HUDEP-2 (cell line): ENCODE measurements around the gene DCTN5.

Source experiments
- DNase-seq, 76 experiments: peaks; one replicate each; lab custom pipeline; 2025; ENCODE audit not compliant: unreplicated experiment in 76 of 76; lab: John Stamatoyannopoulos, UW

Gene DCTN5

GRCh38 chr16:23651943-23652468 lies 10.7 kb downstream of the DCTN5 start:
- no peak for DNase-seq

GRCh38 chr16:23663918-23664317 lies 22.7 kb downstream of the DCTN5 start:
- no peak for DNase-seq

- no peak for DNase-seq
Measured at GRCh38 chr16:23666571-23667354, 25.5 kb downstream of the DCTN5 start.

- peak in 2 of 76 experiments; percentile 10 to 11 for DNase-seq
Measured at GRCh38 chr16:23667355-23667659, 26.0 kb downstream of the DCTN5 start.

GRCh38 chr16:23668225-23668624 lies 27.0 kb downstream of the DCTN5 start:
- DNase-seq, result no peak

- no peak for DNase-seq
Measured at GRCh38 chr16:23668873-23669272, 27.6 kb downstream of the DCTN5 start.

- DNase-seq, result no peak
Measured at GRCh38 chr16:23670137-23670776, 29.0 kb downstream of the DCTN5 start.

- no peak for DNase-seq
Measured at GRCh38 chr16:23673971-23674614, 32.8 kb downstream of the DCTN5 start.

- DNase-seq, result no peak
Measured at GRCh38 chr16:23676924-23677480, 35.7 kb downstream of the DCTN5 start.

- DNase-seq, result peak in 75 of 76 experiments; percentile 20 to 87 (median 75)
Measured at GRCh38 chr16:23678430-23679273, 37.4 kb downstream of the DCTN5 start, which contains the start of gene PLK1. TSS of gene PLK1 (plus strand) at chr16:23678889. CDS start at chr16:23678933, 44 bp downstream.

- peak in 64 of 76 experiments; percentile 3 to 70 (median 48) for DNase-seq
Measured at GRCh38 chr16:23679274-23679985, 38.2 kb downstream of the DCTN5 start.

- no peak for DNase-seq
Measured at GRCh38 chr16:23679986-23680336, 38.7 kb downstream of the DCTN5 start.

GRCh38 chr16:23682181-23682580 lies 40.9 kb downstream of the DCTN5 start:
- DNase-seq, result no peak

GRCh38 chr16:23683487-23683886 lies 42.2 kb downstream of the DCTN5 start:
- no peak for DNase-seq

- no peak for DNase-seq
Measured at GRCh38 chr16:23687034-23687808, 46.0 kb downstream of the DCTN5 start.

GRCh38 chr16:23689442-23690187 lies 48.3 kb downstream of the DCTN5 start:
- DNase-seq, result no peak

GRCh38 chr16:23690771-23691482 lies 49.7 kb downstream of the DCTN5 start:
- no peak for DNase-seq
